Neural progenitor cell (in vitro differentiated cells): Measurements from ENCODE around the gene PROM2. TPM values are rescaled to one million over a fixed set of nuclear protein-coding genes. Genes with fewer than 3 reads are reported as not detected.

Experiments used
- DNase-seq: peaks from one replicate; pipeline ENCODE4 v3.0.0-alpha.2; 2016; ENCODE audit warnings: low spot score
- H2AFZ ChIP-seq: fragments of 200-600 bp; sonication (generic); replicated peaks from 2 replicates; pipeline ENCODE4 v1.6.1; 2016; ENCODE audit warnings: antibody characterized with exemption
- H3F3A ChIP-seq: fragments of 200-600 bp; sonication (generic); 2 replicates; pipeline ENCODE4 v1.6.1; 2016; ENCODE audit warnings: antibody characterized with exemption, low read depth
- H3K27ac ChIP-seq: fragments of 200-600 bp; sonication (generic); 2 replicates; pipeline ENCODE4 v1.5.1; 2016; ENCODE audit warnings: mild to moderate bottlenecking
- H3K27me3 ChIP-seq: fragments of 200-600 bp; sonication (generic); 2 replicates; pipeline ENCODE4 v1.6.1; 2016; ENCODE audit warnings: mild to moderate bottlenecking, moderate library complexity
- H3K36me3 ChIP-seq: fragments of 200-600 bp; sonication (generic); 2 replicates; pipeline ENCODE4 v1.5.1; 2016
- H3K4me1 ChIP-seq: fragments of 200-600 bp; sonication (generic); 2 replicates; pipeline ENCODE4 v1.6.1; 2016; ENCODE audit warnings: mixed run types
- H3K4me2 ChIP-seq: fragments of 200-600 bp; sonication (generic); 2 replicates; pipeline ENCODE4 v1.6.1; 2016
- H3K4me3 ChIP-seq: fragments of 200-600 bp; sonication (generic); 2 replicates; pipeline ENCODE4 v1.5.1; 2016
- H3K79me2 ChIP-seq: fragments of 200-600 bp; sonication (generic); 2 replicates; pipeline ENCODE4 v1.6.1; 2016; ENCODE audit warnings: low read depth
- H3K9ac ChIP-seq: fragments of 200-600 bp; sonication (generic); 2 replicates; pipeline ENCODE4 v1.6.1; 2016
- H3K9me3 ChIP-seq: fragments of 200-600 bp; sonication (generic); 2 replicates; pipeline ENCODE4 v1.5.1; 2016; ENCODE audit warnings: low read depth
- H4K20me1 ChIP-seq: fragments of 200-600 bp; sonication (generic); 2 replicates; pipeline ENCODE4 v1.6.1; 2016; ENCODE audit warnings: low read depth
- H3K27ac Mint-ChIP-seq: 3 replicates; pipeline ENCODE4 v1.8.0; 2021; ENCODE audit warnings: mixed read lengths
- H3K27me3 Mint-ChIP-seq: 2 replicates; pipeline ENCODE4 v1.8.0; 2022; ENCODE audit warnings: low read depth, mild to moderate bottlenecking, inconsistent platforms, moderate library complexity, mixed read lengths; ENCODE audit not compliant: insufficient read depth
- H3K36me3 Mint-ChIP-seq: 3 replicates; pipeline ENCODE4 v1.8.0; 2021; ENCODE audit warnings: mixed read lengths
- H3K4me1 Mint-ChIP-seq: 3 replicates; pipeline ENCODE4 v1.8.0; 2021; ENCODE audit warnings: mixed read lengths
- H3K4me3 Mint-ChIP-seq: 3 replicates; pipeline ENCODE4 v1.8.0; 2021; ENCODE audit warnings: mild to moderate bottlenecking, moderate library complexity, mixed read lengths
- H3K9me3 Mint-ChIP-seq: 3 replicates; pipeline ENCODE4 v1.8.0; 2020; ENCODE audit warnings: mixed read lengths
- CTCF ChIP-seq: fragments of 200-600 bp; sonication (generic); IDR thresholded peaks from 2 replicates; pipeline ENCODE4 v1.5.1; 2017; ENCODE audit warnings: antibody characterized with exemption, mild to moderate bottlenecking
- EZH2 ChIP-seq: fragments of 200-600 bp; sonication (generic); IDR thresholded peaks from 2 replicates; pipeline ENCODE4 v1.6.1; 2017; ENCODE audit warnings: antibody characterized with exemption, mild to moderate bottlenecking, moderate library complexity
- EZH2phosphoT487 ChIP-seq: fragments of 200-600 bp; sonication (generic); IDR thresholded peaks from 2 replicates; pipeline ENCODE4 v1.6.1; 2017; ENCODE audit warnings: antibody characterized with exemption
- total RNA-seq: library from RNA; depleted of rRNA; stranded (reverse); fragments of >200 nt; gene quantifications from 2 replicates; pipeline ENCODE4 v1.2.3, GENCODE V29; 2015; ENCODE audit warnings: low replicate concordance

PROM2 gene
- total RNA-seq, 1 donor from 2014 or later, result 0.95 TPM

- DNase-seq, result no peak
- no peaks in the 10 kb centered on the region for H3K4me1 Mint-ChIP-seq
Measured at GRCh38 chr2:95275601-95276243, 1.5 kb downstream of the PROM2 start.

GRCh38 chr2:95276244-95276887, 2.1 kb downstream of the PROM2 start:
- Histone ChIP-seq H4K20me1 (no peaks in the 10 kb centered on the region), H3K9ac (no peak overlapping the region), H3K79me2 (no peaks in the 10 kb centered on the region), H3K4me1 (no peaks in the 10 kb centered on the region), H3F3A (no peaks in the 10 kb centered on the region), H3K27ac (no peak overlapping the region), H3K4me2 (no peak overlapping the region), H3K9me3 (no peaks in the 10 kb centered on the region), H3K36me3 (no peaks in the 10 kb centered on the region), H2AFZ (no peak overlapping the region), H3K27me3 (no peaks in the 10 kb centered on the region), H3K4me3 (no peak overlapping the region)
- no peaks in the 10 kb centered on the region for H3K9me3 Mint-ChIP-seq
- H3K27ac Mint-ChIP-seq, result no peak overlapping the region
- H3K27me3 Mint-ChIP-seq, result peaks cover 3% of the 10 kb centered on the region
- H3K4me3 Mint-ChIP-seq, result no peak overlapping the region
- no peak for DNase-seq
- H3K36me3 Mint-ChIP-seq, result no peaks in the 10 kb centered on the region
- no peaks in the 10 kb centered on the region for H3K4me1 Mint-ChIP-seq
- TF ChIP-seq EZH2phosphoT487 (no peak), CTCF (no peak), EZH2 (no peak)

More at GRCh38 chr2:95275601-95276243, 1.5 kb downstream of the PROM2 start:
- Mint-ChIP-seq H3K4me3 (no peak overlapping the region), H3K27ac (no peak overlapping the region), H3K27me3 (peaks cover 5% of the 10 kb centered on the region), H3K9me3 (no peaks in the 10 kb centered on the region), H3K36me3 (no peaks in the 10 kb centered on the region)
- H3K27me3 ChIP-seq, result no peaks in the 10 kb centered on the region
- H3K4me3 ChIP-seq, result no peak overlapping the region
- no peaks in the 10 kb centered on the region for H3F3A ChIP-seq
- H2AFZ ChIP-seq, result no peak overlapping the region
- H3K79me2 ChIP-seq, result no peaks in the 10 kb centered on the region
- no peaks in the 10 kb centered on the region for H3K9me3 ChIP-seq
- H3K9ac ChIP-seq, result no peak overlapping the region
- H4K20me1 ChIP-seq, result no peaks in the 10 kb centered on the region
- no peaks in the 10 kb centered on the region for H3K36me3 ChIP-seq
- no peak for TF ChIP-seq EZH2
- no peak for TF ChIP-seq EZH2phosphoT487
- no peak for TF ChIP-seq CTCF
- H3K4me2 ChIP-seq, result no peak overlapping the region
- no peaks in the 10 kb centered on the region for H3K4me1 ChIP-seq
- no peak overlapping the region for H3K27ac ChIP-seq

- H3F3A ChIP-seq, result no peaks in the 10 kb centered on the region
- no peak overlapping the region for H3K4me3 ChIP-seq
- no peaks in the 10 kb centered on the region for H3K36me3 ChIP-seq
- H3K27me3 Mint-ChIP-seq, result peaks cover 3% of the 10 kb centered on the region
- no peaks in the 10 kb centered on the region for H3K79me2 ChIP-seq
- no peak for TF ChIP-seq EZH2phosphoT487
- TF ChIP-seq CTCF, result no peak
- no peaks in the 10 kb centered on the region for H3K4me1 Mint-ChIP-seq
- H3K9me3 ChIP-seq, result no peaks in the 10 kb centered on the region
- DNase-seq, result no peak
- H3K27ac Mint-ChIP-seq, result no peak overlapping the region
- no peak overlapping the region for H3K27ac ChIP-seq
- no peaks in the 10 kb centered on the region for H4K20me1 ChIP-seq
- no peaks in the 10 kb centered on the region for H3K4me1 ChIP-seq
- H3K36me3 Mint-ChIP-seq, result no peaks in the 10 kb centered on the region
- H3K27me3 ChIP-seq, result no peaks in the 10 kb centered on the region
- no peak overlapping the region for H3K4me3 Mint-ChIP-seq
- no peaks in the 10 kb centered on the region for H3K9me3 Mint-ChIP-seq
- no peak overlapping the region for H3K4me2 ChIP-seq
- no peak overlapping the region for H3K9ac ChIP-seq
- H2AFZ ChIP-seq, result no peak overlapping the region
Measured at GRCh38 chr2:95276888-95277245, 2.6 kb downstream of the PROM2 start.
